GM12801 (cell line): ENCODE data around the gene MMP21.

ENCODE experiments used
- CTCF ChIP-seq: IDR thresholded peaks from one replicate; pipeline ENCODE4 v1.5.1; 2011; ENCODE audit warnings: control low read depth; ENCODE audit not compliant: insufficient read length; ENCODE audit errors: extremely low read depth

The MMP21 gene

DNA sequence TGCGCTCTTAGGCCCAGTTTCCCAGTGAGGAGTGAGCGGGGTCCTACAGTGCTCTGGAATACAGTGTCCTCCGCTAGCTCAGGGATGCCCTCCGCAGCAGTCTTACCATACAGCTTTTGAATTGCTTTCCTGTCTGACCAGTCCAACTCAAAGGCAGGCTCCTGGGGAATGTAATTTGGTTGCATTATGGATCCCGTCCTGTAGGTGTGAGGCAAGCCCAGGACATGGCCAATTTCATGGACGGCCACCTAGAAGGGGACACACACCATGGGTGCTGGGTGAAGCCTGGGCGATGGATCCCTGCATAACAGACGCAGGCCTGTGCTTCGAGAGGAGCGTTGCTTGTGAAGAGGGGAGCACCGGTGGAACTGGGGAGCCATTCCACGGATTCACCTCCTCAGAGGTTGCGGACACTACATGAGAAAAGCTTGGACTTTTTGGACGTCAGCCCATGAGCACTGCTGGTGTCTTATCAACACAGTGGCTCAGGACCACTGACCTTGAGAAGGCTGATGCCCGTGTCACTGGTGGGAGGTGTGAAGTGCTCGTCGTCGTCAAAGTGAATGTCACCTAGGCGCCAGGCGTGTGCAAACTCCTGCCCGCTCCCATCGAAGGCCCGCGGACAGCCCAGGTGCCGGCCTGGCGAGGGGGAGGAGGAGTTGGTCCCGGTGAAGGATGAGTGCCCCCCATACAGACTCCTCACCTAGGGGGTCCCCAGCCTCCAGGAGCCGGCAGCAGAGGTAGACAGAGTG, 3.3 kb downstream of the MMP21 start:
- TF ChIP-seq CTCF = no peak

- TF ChIP-seq CTCF = no peak
Measured at GRCh38 chr10:125770844-125771243, 4.8 kb downstream of the MMP21 start.

- no peak for TF ChIP-seq CTCF
Measured at GRCh38 chr10:125769175-125769574, 6.4 kb downstream of the MMP21 start.

- TF ChIP-seq CTCF = no peak
Measured at GRCh38 chr10:125768219-125768855, 7.3 kb downstream of the MMP21 start.

DNA sequence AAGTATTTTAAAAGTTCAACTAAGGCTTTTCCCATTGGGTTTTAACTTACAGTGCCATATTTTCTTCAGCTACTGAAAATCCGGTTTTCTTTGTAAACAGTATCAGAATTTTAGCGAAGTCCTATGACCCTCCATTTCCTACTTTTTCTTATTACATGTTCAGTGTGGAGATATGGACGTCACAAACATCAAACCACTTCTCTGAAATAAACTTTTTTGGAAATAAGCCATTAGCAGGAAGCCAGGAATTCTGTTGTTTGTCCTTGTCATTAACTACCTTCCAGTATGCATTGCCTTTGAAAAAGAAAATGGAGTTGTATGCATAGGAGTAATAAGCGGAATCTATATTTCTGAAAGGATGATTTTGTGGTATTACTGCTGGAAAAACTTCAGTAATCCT, 9.1 kb downstream of the MMP21 start:
- no peak for TF ChIP-seq CTCF

- TF ChIP-seq CTCF = no peak
Measured at GRCh38 chr10:125765835-125766234, 9.8 kb downstream of the MMP21 start.

DNA sequence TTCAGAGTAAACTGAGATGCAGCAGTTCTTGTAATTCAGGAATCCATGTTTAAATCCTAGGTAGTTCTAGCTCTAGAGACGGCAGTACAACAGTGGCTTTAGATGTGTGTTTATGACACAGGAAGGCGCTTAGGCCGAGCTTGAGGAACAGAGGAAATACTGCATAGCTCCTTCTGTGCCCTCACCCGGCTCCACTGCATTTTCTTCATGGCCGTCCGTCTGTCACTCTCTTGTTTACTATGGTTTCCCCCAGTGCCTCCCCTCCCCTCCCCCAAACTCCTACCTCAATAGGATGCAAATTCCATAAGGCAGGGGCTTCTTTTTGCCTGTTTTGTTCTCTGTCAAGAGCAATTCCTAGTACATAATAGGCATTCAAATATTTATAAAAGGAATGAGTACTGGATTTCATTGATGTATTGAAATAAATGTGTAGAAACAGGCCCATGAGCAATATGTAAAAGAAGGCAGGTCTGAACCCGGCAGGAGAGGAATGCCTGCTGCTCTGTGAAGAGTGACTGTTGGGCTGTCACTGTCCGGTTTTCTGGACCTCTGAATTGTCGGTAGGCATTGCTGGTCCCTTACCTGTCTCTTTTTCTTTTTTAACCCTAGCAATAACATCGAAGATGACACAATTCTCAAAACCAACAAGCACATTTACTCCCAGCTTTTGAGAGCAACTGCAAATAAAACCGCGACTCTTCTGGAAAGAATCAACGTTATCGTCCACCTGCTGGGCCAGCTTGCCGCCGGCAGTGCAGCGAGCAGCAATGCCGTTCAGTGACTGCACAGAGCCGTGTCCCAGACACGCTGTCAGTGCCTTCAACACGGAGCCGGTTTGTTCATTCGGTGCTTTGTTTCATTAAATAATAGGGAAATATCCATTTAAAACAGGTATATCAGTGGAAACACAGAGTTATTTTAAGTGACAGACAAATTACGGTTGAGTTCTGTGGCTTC, 12.7 kb downstream of the MMP21 start:
- TF ChIP-seq CTCF = no peak
